Measurements from ENCODE around the gene EXD1.

The EXD1 gene

GRCh38 chr15:41203395-41203794 is 27.2 kb downstream of the EXD1 start:
- no peak for TF ChIP-seq TCF12 (IDR thresholded peaks at IDR 0.05; ENCODE audit: low read depth)
- no peak for TF ChIP-seq CREB1 (IDR thresholded peaks at IDR 0.05; ENCODE audit: low read depth)
- TF ChIP-seq TAF1 (IDR thresholded peaks at IDR 0.05; ENCODE audit: low read depth): no peak
- no peak for TF ChIP-seq FOXM1 (IDR thresholded peaks at IDR 0.05; ENCODE audit: borderline replicate concordance, low read depth)
- no peak for TF ChIP-seq TEAD4 (IDR thresholded peaks at IDR 0.05)
- TF ChIP-seq EP300 (IDR thresholded peaks at IDR 0.05; ENCODE audit: borderline replicate concordance): no peak
- no peak for TF ChIP-seq MAX (IDR thresholded peaks at IDR 0.05)
- no peak for TF ChIP-seq CEBPB (IDR thresholded peaks at IDR 0.05)
- no peak for TF ChIP-seq REST (IDR thresholded peaks at IDR 0.05; ENCODE audit: low read depth)
- TF ChIP-seq YY1 (IDR thresholded peaks at IDR 0.05; ENCODE audit: low read depth): no peak
- no peak for TF ChIP-seq ZBTB7A (IDR thresholded peaks at IDR 0.05; ENCODE audit: low read depth)
- no peak for TF ChIP-seq RAD21 (IDR thresholded peaks at IDR 0.05; ENCODE audit: low read depth)
- TF ChIP-seq EGR1 (IDR thresholded peaks at IDR 0.05): no peak
- TF ChIP-seq USF1 (IDR thresholded peaks at IDR 0.05): no peak
- TF ChIP-seq NFIC (IDR thresholded peaks at IDR 0.05): no peak

- no peak for TF ChIP-seq MAX (IDR thresholded peaks at IDR 0.05)
- no peak for TF ChIP-seq ZBTB7A (IDR thresholded peaks at IDR 0.05; ENCODE audit: low read depth)
These were observed 31.1 kb downstream of the EXD1 start for GRCh38 chr15:41199470-41199869.

GRCh38 chr15:41194444-41194843 is 36.1 kb downstream of the EXD1 start:
- TF ChIP-seq TCF12 (IDR thresholded peaks at IDR 0.05; ENCODE audit: low read depth) (no peak), EGR1 (IDR thresholded peaks at IDR 0.05) (no peak), EP300 (IDR thresholded peaks at IDR 0.05; ENCODE audit: borderline replicate concordance) (no peak), CREB1 (IDR thresholded peaks at IDR 0.05; ENCODE audit: low read depth) (no peak), NFIC (IDR thresholded peaks at IDR 0.05) (no peak), USF1 (IDR thresholded peaks at IDR 0.05) (no peak), TAF1 (IDR thresholded peaks at IDR 0.05; ENCODE audit: low read depth) (no peak), CEBPB (IDR thresholded peaks at IDR 0.05) (no peak), TEAD4 (IDR thresholded peaks at IDR 0.05) (no peak), REST (IDR thresholded peaks at IDR 0.05; ENCODE audit: low read depth) (no peak), YY1 (IDR thresholded peaks at IDR 0.05; ENCODE audit: low read depth) (no peak), RAD21 (IDR thresholded peaks at IDR 0.05; ENCODE audit: low read depth) (no peak), ZBTB7A (IDR thresholded peaks at IDR 0.05; ENCODE audit: low read depth) (no peak), FOXM1 (IDR thresholded peaks at IDR 0.05; ENCODE audit: borderline replicate concordance, low read depth) (no peak), MAX (IDR thresholded peaks at IDR 0.05) (no peak)

- TF ChIP-seq MAX (IDR thresholded peaks at IDR 0.05) (no peak), CEBPB (IDR thresholded peaks at IDR 0.05) (no peak), FOXM1 (IDR thresholded peaks at IDR 0.05; ENCODE audit: borderline replicate concordance, low read depth) (no peak), TEAD4 (IDR thresholded peaks at IDR 0.05) (no peak), RAD21 (IDR thresholded peaks at IDR 0.05; ENCODE audit: low read depth) (no peak), TCF12 (IDR thresholded peaks at IDR 0.05; ENCODE audit: low read depth) (no peak), EP300 (IDR thresholded peaks at IDR 0.05; ENCODE audit: borderline replicate concordance) (no peak), REST (IDR thresholded peaks at IDR 0.05; ENCODE audit: low read depth) (no peak)
These were observed 47.0 kb downstream of the EXD1 start for GRCh38 chr15:41183581-41183980.
